SKM-1 (cell line): ENCODE results near the gene ZC3H18.

Experiments
- DNase-seq: peaks from one replicate; lab custom pipeline; 2025; ENCODE audit not compliant: unreplicated experiment; lab: John Stamatoyannopoulos, UW

Gene ZC3H18

GRCh38 chr16:88636488-88637265 lies 66.5 kb downstream of the ZC3H18 start:
- DNase-seq: no peak

- no peak for DNase-seq
Observed at GRCh38 chr16:88638323-88639230, 68.4 kb downstream of the ZC3H18 start, which contains the start of gene IL17C. Gene IL17C, plus strand, starts transcription at chr16:88638572. Its CDS starts 70 bp downstream, at chr16:88638642.

- DNase-seq: no peak
Observed at GRCh38 chr16:88639231-88640038, 69.2 kb downstream of the ZC3H18 start.

- no peak for DNase-seq
Observed at GRCh38 chr16:88640039-88640495, 69.9 kb downstream of the ZC3H18 start.

- no peak for DNase-seq
Observed at GRCh38 chr16:88640498-88641247, 70.5 kb downstream of the ZC3H18 start.

- no peak for DNase-seq
Observed at GRCh38 chr16:88642881-88643643, 72.9 kb downstream of the ZC3H18 start.

GRCh38 chr16:88643644-88643932 lies 73.4 kb downstream of the ZC3H18 start:
- no peak for DNase-seq

GRCh38 chr16:88645455-88645854 lies 75.3 kb downstream of the ZC3H18 start:
- DNase-seq: no peak

GRCh38 chr16:88645941-88646340 lies 75.7 kb downstream of the ZC3H18 start:
- no peak for DNase-seq

- DNase-seq: no peak
Observed at GRCh38 chr16:88646345-88647034, 76.3 kb downstream of the ZC3H18 start.

- no peak for DNase-seq
Observed at GRCh38 chr16:88647178-88648070, 77.2 kb downstream of the ZC3H18 start.

GRCh38 chr16:88649195-88649923 lies 79.2 kb downstream of the ZC3H18 start:
- DNase-seq: no peak

- peak; percentile 42 for DNase-seq
Observed at GRCh38 chr16:88649924-88650748, 79.9 kb downstream of the ZC3H18 start.

GRCh38 chr16:88650749-88651275 lies 80.6 kb downstream of the ZC3H18 start, which contains the start of gene CYBA:
Gene CYBA, minus strand, starts transcription at chr16:88651053. Its CDS starts 40 bp downstream, at chr16:88651013.
- peak; percentile 43 for DNase-seq

- DNase-seq: no peak
Observed at GRCh38 chr16:88651276-88651988, 81.2 kb downstream of the ZC3H18 start.
